SU-DHL-6 (cell line): ENCODE measurements around the gene PXYLP1.

ENCODE experiments used
- CTCF ChIP-seq: fragments of 200-600 bp; sonication (generic); IDR thresholded peaks from one replicate; pipeline ENCODE4 v1.5.1; 2017; ENCODE audit warnings: antibody characterized with exemption, mild to moderate bottlenecking, low read length, moderate library complexity; ENCODE audit not compliant: insufficient read depth, poor library complexity, severe bottlenecking
- EZH2phosphoT487 ChIP-seq: fragments of 200-600 bp; sonication (generic), shearing (Covaris generic); conservative IDR thresholded peaks from 2 replicates; pipeline ENCODE4 v1.6.1; 2018; ENCODE audit warnings: mild to moderate bottlenecking, antibody characterized with exemption, low read length, moderate library complexity, mixed read lengths

GRCh38 chr3:141212555-141212954 is 19.1 kb upstream of the PXYLP1 start:
- TF ChIP-seq CTCF (no peak), EZH2phosphoT487 (no peak)
